GM19193 (cell line): Measurements from ENCODE around the gene ARL16.

Source experiments
- POLR2A ChIP-seq: IDR thresholded peaks from 4 replicates; pipeline ENCODE4 v1.6.1; 2011; ENCODE audit not compliant: insufficient read depth, insufficient read length; ENCODE audit errors: extremely low read depth

The ARL16 gene

GRCh38 chr17:81715107-81715871, 31.7 kb upstream of the ARL16 start:
- no peak for TF ChIP-seq POLR2A

GRCh38 chr17:81714412-81715106, 31.0 kb upstream of the ARL16 start:
- no peak for TF ChIP-seq POLR2A

- no peak for TF ChIP-seq POLR2A
Measured at GRCh38 chr17:81713556-81714411, 30.2 kb upstream of the ARL16 start.

- TF ChIP-seq POLR2A = no peak
Measured at GRCh38 chr17:81713004-81713555, 29.5 kb upstream of the ARL16 start.

- no peak for TF ChIP-seq POLR2A
Measured at GRCh38 chr17:81712468-81713003, 28.9 kb upstream of the ARL16 start.

GRCh38 chr17:81711814-81712467, 28.3 kb upstream of the ARL16 start, which contains the start of gene SLC25A10:
TSS of gene SLC25A10 (plus strand) at chr17:81712284. CDS start at chr17:81712427, 143 bp downstream.
- no peak for TF ChIP-seq POLR2A

- TF ChIP-seq POLR2A = no peak
Measured at GRCh38 chr17:81710514-81711308, 27.1 kb upstream of the ARL16 start.

- no peak for TF ChIP-seq POLR2A
Measured at GRCh38 chr17:81708739-81709185, 25.2 kb upstream of the ARL16 start.

- TF ChIP-seq POLR2A = peak; percentile 6
Measured at GRCh38 chr17:81707725-81708646, 24.4 kb upstream of the ARL16 start.

GRCh38 chr17:81706757-81707624, 23.4 kb upstream of the ARL16 start:
- no peak for TF ChIP-seq POLR2A

GRCh38 chr17:81706232-81706611, 22.6 kb upstream of the ARL16 start:
- no peak for TF ChIP-seq POLR2A
